ENCODE data around the gene DKKL1. TPM values are rescaled to one million over a fixed set of nuclear protein-coding genes. Genes with fewer than 3 reads are reported as not detected.
"Not testable (repeated sequence)": the region's sequence is repeated elsewhere in the genome, so short reads cannot be mapped to it uniquely, and the experiment has no call there.

DKKL1 gene
- total RNA-seq, 1 experiment from 2014 or later, result 2.4 TPM

- H3K27ac Mint-ChIP-seq; CTCF ChIA-PET; H3K4me1 Mint-ChIP-seq; ATAC-seq; DNase-seq (ENCODE audit: low spot score); H3K4me3 Mint-ChIP-seq: not testable (repeated sequence)
- H3K9me3 Mint-ChIP-seq, result peaks cover 25% of the 10 kb centered on the region
- H3K36me3 Mint-ChIP-seq, result peaks cover 21% of the 10 kb centered on the region
- POLR2A ChIA-PET, result interaction anchor here (0.7 kb wide), 1 partner anchor 63 kb away, joined by 3 read pairs; no protein-coding TSS in a partner anchor
- H3K27me3 Mint-ChIP-seq (ENCODE audit: low read depth), result peaks cover 35% of the 10 kb centered on the region
- TF ChIP-seq ZNF121 (CRISPR knock-in tag; IDR thresholded peaks at IDR 0.05), result 0 out of 2 replicates have a peak, but pooled peaks have one; percentile 8
These were observed 9.5 kb downstream of the DKKL1 start for GRCh38 chr19:49373174-49373573.

DNA sequence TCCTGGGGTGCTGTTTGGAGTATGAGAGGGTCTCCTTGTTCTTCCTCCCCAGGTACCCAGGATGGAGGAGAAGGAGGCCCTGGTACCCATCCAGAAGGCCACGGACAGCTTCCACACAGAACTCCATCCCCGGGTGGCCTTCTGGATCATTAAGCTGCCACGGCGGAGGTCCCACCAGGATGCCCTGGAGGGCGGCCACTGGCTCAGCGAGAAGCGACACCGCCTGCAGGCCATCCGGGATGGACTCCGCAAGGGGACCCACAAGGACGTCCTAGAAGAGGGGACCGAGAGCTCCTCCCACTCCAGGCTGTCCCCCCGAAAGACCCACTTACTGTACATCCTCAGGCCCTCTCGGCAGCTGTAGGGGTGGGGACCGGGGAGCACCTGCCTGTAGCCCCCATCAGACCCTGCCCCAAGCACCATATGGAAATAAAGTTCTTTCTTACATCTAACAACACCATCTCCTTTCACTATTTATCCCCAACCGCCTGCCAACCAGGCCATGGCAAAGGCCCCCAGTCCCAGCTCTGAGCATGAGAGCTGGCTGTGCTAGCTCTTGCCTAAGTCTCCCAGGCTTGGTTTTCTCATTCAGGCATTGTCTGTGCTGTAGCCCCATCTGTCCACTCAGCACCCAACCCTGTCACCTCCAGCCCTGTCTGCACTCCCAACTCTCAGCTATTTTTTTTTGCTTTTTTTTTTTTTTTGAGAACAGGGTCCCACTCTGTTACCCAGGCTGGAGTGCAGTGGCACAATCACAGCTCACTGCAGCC lies 11.2 kb downstream of the DKKL1 start:
- peaks cover 29% of the 10 kb centered on the region for H3K27me3 Mint-ChIP-seq (ENCODE audit: low read depth)
- peaks cover 12% of the 10 kb centered on the region for H3K9me3 Mint-ChIP-seq
- H3K4me3 Mint-ChIP-seq, result no peak overlapping the region
- ATAC-seq, result no peak
- peaks cover 5% of the 10 kb centered on the region; the same call in 1 of the 2 replicates for H3K4me1 Mint-ChIP-seq
- peaks cover 10% of the 10 kb centered on the region for H3K36me3 Mint-ChIP-seq
- CTCF ChIA-PET, result interaction anchor here (0.5 to 2.0 kb wide), 9 partner anchors 12 to 197 kb away, joined by 3 to 8 read pairs (median 3); partner anchors contain the start of gene DKKL1
- no peak overlapping the region for H3K27ac Mint-ChIP-seq
- DNase-seq (ENCODE audit: low spot score), result no peak
- TF ChIP-seq ATF2 (CRISPR knock-in tag; IDR thresholded peaks at IDR 0.05; ENCODE audit: borderline replicate concordance, low read depth) (no peak), NR3C1 (CRISPR knock-in tag; conservative IDR thresholded peaks at IDR 0.05; ENCODE audit: low read depth) (no peak), STAT6 (CRISPR knock-in tag; conservative IDR thresholded peaks at IDR 0.05; ENCODE audit: low read depth) (no peak), CREB1 (CRISPR knock-in tag; IDR thresholded peaks at IDR 0.05) (no peak), KAT7 (CRISPR knock-in tag; IDR thresholded peaks at IDR 0.05; ENCODE audit: borderline replicate concordance) (no peak)
- TF ChIP-seq, protein P1, sequence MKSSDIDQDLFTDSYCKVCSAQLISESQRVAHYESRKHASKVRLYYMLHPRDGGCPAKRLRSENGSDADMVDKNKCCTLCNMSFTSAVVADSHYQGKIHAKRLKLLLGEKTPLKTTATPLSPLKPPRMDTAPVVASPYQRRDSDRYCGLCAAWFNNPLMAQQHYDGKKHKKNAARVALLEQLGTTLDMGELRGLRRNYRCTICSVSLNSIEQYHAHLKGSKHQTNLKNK (CRISPR knock-in tag; IDR thresholded peaks at IDR 0.05), result no peak
- TF ChIP-seq, protein P2, sequence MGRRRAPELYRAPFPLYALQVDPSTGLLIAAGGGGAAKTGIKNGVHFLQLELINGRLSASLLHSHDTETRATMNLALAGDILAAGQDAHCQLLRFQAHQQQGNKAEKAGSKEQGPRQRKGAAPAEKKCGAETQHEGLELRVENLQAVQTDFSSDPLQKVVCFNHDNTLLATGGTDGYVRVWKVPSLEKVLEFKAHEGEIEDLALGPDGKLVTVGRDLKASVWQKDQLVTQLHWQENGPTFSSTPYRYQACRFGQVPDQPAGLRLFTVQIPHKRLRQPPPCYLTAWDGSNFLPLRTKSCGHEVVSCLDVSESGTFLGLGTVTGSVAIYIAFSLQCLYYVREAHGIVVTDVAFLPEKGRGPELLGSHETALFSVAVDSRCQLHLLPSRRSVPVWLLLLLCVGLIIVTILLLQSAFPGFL (CRISPR knock-in tag; IDR thresholded peaks at IDR 0.05; ENCODE audit: borderline replicate concordance), result no peak
- POLR2A ChIA-PET, result no interaction called here

DNA sequence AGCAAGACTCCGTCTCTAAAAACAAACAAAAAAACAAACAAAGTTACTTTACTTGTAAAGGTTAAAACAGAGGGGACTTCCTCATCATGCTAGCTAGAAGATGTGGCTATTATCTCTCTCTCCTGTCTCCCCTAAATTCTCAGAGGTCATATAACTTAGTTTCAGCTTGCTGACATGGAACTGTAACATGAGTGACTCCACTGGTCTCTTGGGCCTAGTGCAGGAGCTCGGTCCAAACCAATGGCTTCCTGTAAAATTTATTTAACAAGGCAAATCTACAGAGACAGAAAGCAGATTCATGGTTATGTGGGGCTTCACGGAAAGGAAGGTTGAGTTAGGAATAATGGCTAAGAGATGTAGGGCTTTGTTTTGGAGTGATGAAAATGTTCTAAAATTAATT lies 14.8 kb downstream of the DKKL1 start:
- TF ChIP-seq, protein P3, sequence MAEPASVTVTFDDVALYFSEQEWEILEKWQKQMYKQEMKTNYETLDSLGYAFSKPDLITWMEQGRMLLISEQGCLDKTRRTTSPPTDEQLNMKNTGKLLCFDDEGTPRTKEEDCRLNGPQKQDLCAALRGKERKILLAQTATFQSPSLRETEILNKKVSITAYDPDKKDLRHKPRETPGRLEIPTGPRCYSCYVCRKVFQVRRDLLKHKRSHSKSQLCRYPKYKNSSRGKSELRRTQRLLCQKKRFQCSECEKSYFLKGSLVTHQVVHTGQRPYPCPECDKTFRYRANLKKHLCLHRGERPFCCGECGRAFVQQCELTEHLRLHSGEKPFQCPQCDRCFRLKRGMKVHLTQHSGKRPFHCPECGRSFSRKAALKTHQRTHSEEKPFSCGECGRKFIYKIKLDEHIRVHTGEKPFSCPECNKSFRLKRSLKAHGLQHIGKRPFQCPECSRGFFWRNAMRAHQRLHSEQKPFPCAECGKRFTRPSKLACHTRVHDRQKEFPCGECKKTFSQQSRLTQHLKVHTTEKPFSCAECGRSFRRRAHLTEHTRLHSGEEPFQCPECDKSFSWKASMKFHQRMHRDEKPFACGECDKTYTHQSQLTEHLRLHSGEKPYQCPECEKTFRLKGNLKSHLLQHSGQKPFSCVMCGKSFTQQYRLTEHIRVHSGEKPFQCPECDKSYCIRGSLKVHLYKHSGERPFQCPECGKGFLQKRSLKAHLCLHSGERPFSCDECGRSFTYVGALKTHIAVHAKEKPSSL (CRISPR knock-in tag; conservative IDR thresholded peaks at IDR 0.05), result no peak
- TF ChIP-seq NR1H2 (CRISPR knock-in tag; IDR thresholded peaks at IDR 0.05) (no peak), ATF1 (CRISPR knock-in tag; IDR thresholded peaks at IDR 0.05) (no peak), ZNF317 (CRISPR knock-in tag; IDR thresholded peaks at IDR 0.05; ENCODE audit: borderline replicate concordance, low read depth) (no peak), ETV6 (CRISPR knock-in tag; IDR thresholded peaks at IDR 0.05) (no peak), ZNF138 (CRISPR knock-in tag; conservative IDR thresholded peaks at IDR 0.05) (no peak), JUN (CRISPR knock-in tag; IDR thresholded peaks at IDR 0.05) (no peak)
- TF ChIP-seq, protein P4, sequence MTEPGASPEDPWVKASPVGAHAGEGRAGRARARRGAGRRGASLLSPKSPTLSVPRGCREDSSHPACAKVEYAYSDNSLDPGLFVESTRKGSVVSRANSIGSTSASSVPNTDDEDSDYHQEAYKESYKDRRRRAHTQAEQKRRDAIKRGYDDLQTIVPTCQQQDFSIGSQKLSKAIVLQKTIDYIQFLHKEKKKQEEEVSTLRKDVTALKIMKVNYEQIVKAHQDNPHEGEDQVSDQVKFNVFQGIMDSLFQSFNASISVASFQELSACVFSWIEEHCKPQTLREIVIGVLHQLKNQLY (CRISPR knock-in tag; IDR thresholded peaks at IDR 0.05), result no peak
- TF ChIP-seq, protein P5, sequence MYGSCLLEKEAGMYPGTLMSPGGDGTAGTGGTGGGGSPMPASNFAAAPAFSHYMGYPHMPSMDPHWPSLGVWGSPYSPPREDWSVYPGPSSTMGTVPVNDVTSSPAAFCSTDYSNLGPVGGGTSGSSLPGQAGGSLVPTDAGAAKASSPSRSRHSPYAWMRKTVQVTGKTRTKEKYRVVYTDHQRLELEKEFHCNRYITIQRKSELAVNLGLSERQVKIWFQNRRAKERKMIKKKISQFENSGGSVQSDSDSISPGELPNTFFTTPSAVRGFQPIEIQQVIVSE (CRISPR knock-in tag; IDR thresholded peaks at IDR 0.05; ENCODE audit: borderline replicate concordance), result no peak
- peaks cover 3% of the 10 kb centered on the region; the same call in 1 of the 2 replicates for H3K4me1 Mint-ChIP-seq
- ChIA-PET POLR2A (interaction anchor here (0.6 kb wide), 1 partner anchor 35 kb away, joined by 4 read pairs; no protein-coding TSS in a partner anchor), CTCF (no interaction called here)
- DNase-seq (ENCODE audit: low spot score) (no peak), ATAC-seq (no peak)
- peaks cover 24% of the 10 kb centered on the region for H3K27me3 Mint-ChIP-seq (ENCODE audit: low read depth)
- peaks cover 2% of the 10 kb centered on the region; the same call in 1 of the 2 replicates for H3K36me3 Mint-ChIP-seq
- H3K9me3 Mint-ChIP-seq, result peaks cover 14% of the 10 kb centered on the region
- no peak overlapping the region for H3K27ac Mint-ChIP-seq
- no peak overlapping the region for H3K4me3 Mint-ChIP-seq
